ENCODE results near the gene ZP1. TPM values are rescaled to one million over a fixed set of nuclear protein-coding genes. Genes with fewer than 3 reads are reported as not detected.

Gene ZP1
- total RNA-seq, 1 experiment from 2014 or later = not detected

GRCh38 chr11:60852117-60852981 lies 15.0 kb upstream of the ZP1 start (continued):
- TF ChIP-seq HMGXB4 (CRISPR knock-in tag; IDR thresholded peaks at IDR 0.05) (peak; percentile 41; the same call in 1 of the 2 replicates), ZNF232 (CRISPR knock-in tag; IDR thresholded peaks at IDR 0.05) (0 out of 2 replicates have a peak, but pooled peaks have one; percentile 59), CREM (CRISPR knock-in tag; IDR thresholded peaks at IDR 0.05) (0 out of 2 replicates have a peak, but pooled peaks have one; percentile 35), MYBL2 (CRISPR knock-in tag; IDR thresholded peaks at IDR 0.05) (no peak), FOXP4 (CRISPR knock-in tag; IDR thresholded peaks at IDR 0.05) (peak; percentile 81), TEAD4 (CRISPR knock-in tag; IDR thresholded peaks at IDR 0.05) (no peak), ETV6 (CRISPR knock-in tag; IDR thresholded peaks at IDR 0.05) (peak; percentile 59; the same call in 1 of the 2 replicates)

- TF ChIP-seq ZNF671 (CRISPR knock-in tag; IDR thresholded peaks at IDR 0.05) = no peak
- TF ChIP-seq IRF1 (CRISPR knock-in tag; IDR thresholded peaks at IDR 0.05) = peak; percentile 10; the same call in 1 of the 2 replicates
- TF ChIP-seq E2F1 (CRISPR knock-in tag; IDR thresholded peaks at IDR 0.05) = 0 out of 2 replicates have a peak, but pooled peaks have one; percentile 2
- ChIA-PET POLR2A (interaction anchor here (1.1 kb wide), 1 partner anchor 34 kb away, joined by 3 read pairs; no protein-coding TSS in a partner anchor), CTCF (interaction anchor here (0.9 to 1.7 kb wide), 7 partner anchors 10 to 91 kb away, joined by 3 to 13 read pairs (median 5); no protein-coding TSS in a partner anchor)
- H3K4me1 Mint-ChIP-seq = peaks cover 10% of the 10 kb centered on the region
- no peak for ATAC-seq
- H3K9me3 Mint-ChIP-seq = no peaks in the 10 kb centered on the region
- peaks cover 22% of the 10 kb centered on the region for H3K36me3 Mint-ChIP-seq
- H3K27ac Mint-ChIP-seq = no peak overlapping the region
- peaks cover 13% of the 10 kb centered on the region for H3K27me3 Mint-ChIP-seq (ENCODE audit: low read depth)
- DNase-seq (ENCODE audit: low spot score) = no peak
- no peak overlapping the region for H3K4me3 Mint-ChIP-seq
Observed at GRCh38 chr11:60852982-60853950, 14.1 kb upstream of the ZP1 start.

- DNase-seq (ENCODE audit: low spot score) (no peak), ATAC-seq (no peak)
- Mint-ChIP-seq H3K27ac (no peak overlapping the region), H3K4me3 (no peak overlapping the region), H3K4me1 (peaks cover 10% of the 10 kb centered on the region), H3K9me3 (no peaks in the 10 kb centered on the region), H3K36me3 (peaks cover 17% of the 10 kb centered on the region), H3K27me3 (ENCODE audit: low read depth) (peaks cover 13% of the 10 kb centered on the region)
- TF ChIP-seq ZNF396 (CRISPR knock-in tag; IDR thresholded peaks at IDR 0.05; ENCODE audit: borderline replicate concordance) = no peak
- ChIA-PET POLR2A (no interaction called here), CTCF (interaction anchor here (1.1 kb wide), 1 partner anchor 33 kb away, joined by 5 read pairs; no protein-coding TSS in a partner anchor)
Observed at GRCh38 chr11:60854140-60854846, 13.0 kb upstream of the ZP1 start.
